ENCODE measurements around the gene TMEM106B.

DNA sequence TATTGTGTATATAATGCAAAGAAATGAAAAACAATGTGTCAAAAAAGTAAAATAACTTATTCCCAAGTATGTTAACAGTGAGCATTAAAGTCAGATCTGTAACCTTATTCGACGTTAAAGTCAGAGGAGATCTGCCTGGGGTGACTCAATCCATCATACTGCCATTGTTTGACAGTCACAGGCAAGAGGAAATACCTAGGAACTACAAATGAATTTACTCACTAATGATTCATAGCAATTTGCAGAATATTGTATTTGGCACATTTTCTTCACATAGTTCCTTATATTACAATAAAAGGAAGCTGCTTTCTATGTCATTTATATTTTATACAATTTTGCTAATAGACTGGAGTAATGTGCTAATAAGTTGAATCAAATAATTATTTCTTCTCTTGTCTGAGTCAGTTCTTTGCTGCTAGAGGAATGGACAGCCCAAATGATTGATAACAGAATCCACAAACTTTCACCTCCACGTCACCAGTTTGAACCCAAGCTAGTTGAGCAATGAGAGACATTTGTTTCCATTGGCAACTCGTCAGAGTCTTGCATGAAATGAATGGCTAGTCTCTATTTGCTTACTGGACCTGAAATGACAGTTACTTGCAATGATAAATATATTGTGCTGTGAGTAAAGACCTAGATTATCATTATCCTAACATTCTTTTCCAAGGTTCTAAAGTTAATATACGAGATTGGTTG lies 48.5 kb upstream of the TMEM106B start:
- TF ChIP-seq, protein P1, sequence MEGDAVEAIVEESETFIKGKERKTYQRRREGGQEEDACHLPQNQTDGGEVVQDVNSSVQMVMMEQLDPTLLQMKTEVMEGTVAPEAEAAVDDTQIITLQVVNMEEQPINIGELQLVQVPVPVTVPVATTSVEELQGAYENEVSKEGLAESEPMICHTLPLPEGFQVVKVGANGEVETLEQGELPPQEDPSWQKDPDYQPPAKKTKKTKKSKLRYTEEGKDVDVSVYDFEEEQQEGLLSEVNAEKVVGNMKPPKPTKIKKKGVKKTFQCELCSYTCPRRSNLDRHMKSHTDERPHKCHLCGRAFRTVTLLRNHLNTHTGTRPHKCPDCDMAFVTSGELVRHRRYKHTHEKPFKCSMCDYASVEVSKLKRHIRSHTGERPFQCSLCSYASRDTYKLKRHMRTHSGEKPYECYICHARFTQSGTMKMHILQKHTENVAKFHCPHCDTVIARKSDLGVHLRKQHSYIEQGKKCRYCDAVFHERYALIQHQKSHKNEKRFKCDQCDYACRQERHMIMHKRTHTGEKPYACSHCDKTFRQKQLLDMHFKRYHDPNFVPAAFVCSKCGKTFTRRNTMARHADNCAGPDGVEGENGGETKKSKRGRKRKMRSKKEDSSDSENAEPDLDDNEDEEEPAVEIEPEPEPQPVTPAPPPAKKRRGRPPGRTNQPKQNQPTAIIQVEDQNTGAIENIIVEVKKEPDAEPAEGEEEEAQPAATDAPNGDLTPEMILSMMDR (IDR thresholded peaks at IDR 0.05), result no peak
- TF ChIP-seq REST (IDR thresholded peaks at IDR 0.05; ENCODE audit: insufficient read depth in 1 of 2, low read depth in 2 of 2, low read length in 1 of 2), result no peak
- TF ChIP-seq TCF7L2 (IDR thresholded peaks at IDR 0.05; ENCODE audit: low read depth, low read length), result no peak
- no peak for TF ChIP-seq SIN3A (IDR thresholded peaks at IDR 0.05; ENCODE audit: borderline replicate concordance, insufficient read depth, low read depth, low read length)
- no peak; the same call in 1 of the 2 replicates for TF ChIP-seq POLR2AphosphoS5 (IDR thresholded peaks at IDR 0.05; ENCODE audit: low read depth, low read length)
